Measurements from ENCODE around the gene ABCD4. TPM values are rescaled to one million over a fixed set of nuclear protein-coding genes. Genes with fewer than 3 reads are reported as not detected.

ABCD4 gene
- polyA plus RNA-seq, 1 of the 3 experiments (the other 2 are of a cell fraction): 37.0 TPM

- no peaks in the 10 kb centered on the region for H3K36me3 ChIP-seq (replicated peaks in 1 of 2; ENCODE audit: control insufficient read depth in 1 of 2, insufficient read depth in 2 of 2, low read length in 1 of 2)
- POLR2A ChIA-PET: no interaction called here
- no peaks in the 10 kb centered on the region for H3F3A ChIP-seq (replicated peaks; ENCODE audit: insufficient read depth)
- H2AFZ ChIP-seq (ENCODE audit: low read depth): no peak overlapping the region
- peak; percentile 73 for DNase-seq
- H3K9me3 ChIP-seq: no peaks in the 10 kb centered on the region
- no peaks in the 10 kb centered on the region for H4K20me1 ChIP-seq (ENCODE audit: insufficient read depth)
- no peaks in the 10 kb centered on the region for H3K4me1 ChIP-seq (ENCODE audit: control insufficient read depth in 1 of 2, insufficient read depth in 2 of 2, low read depth in 1 of 2, low read length in 1 of 2)
- TF ChIP-seq SIN3A (IDR thresholded peaks at IDR 0.05; ENCODE audit: borderline replicate concordance, low read depth, low read length): no peak
- no peak for TF ChIP-seq IRF3 (IDR thresholded peaks at IDR 0.05; ENCODE audit: low read depth, low read length)
- TF ChIP-seq RCOR1 (IDR thresholded peaks at IDR 0.05; ENCODE audit: low read length): no peak
- no peak for TF ChIP-seq RFX5 (IDR thresholded peaks at IDR 0.05; ENCODE audit: low read length)
- TF ChIP-seq FOXJ3 (CRISPR knock-in tag; IDR thresholded peaks at IDR 0.05): no peak
- no peak for TF ChIP-seq MEF2A (IDR thresholded peaks at IDR 0.05; ENCODE audit: borderline replicate concordance, low read depth)
- no peak for TF ChIP-seq ELF1 (IDR thresholded peaks at IDR 0.05)
- no peak for TF ChIP-seq ZBTB33 (IDR thresholded peaks at IDR 0.05; ENCODE audit: borderline replicate concordance, low read depth)
- no peak for TF ChIP-seq PBX3 (IDR thresholded peaks at IDR 0.05)
- no peak for TF ChIP-seq NRF1 (IDR thresholded peaks at IDR 0.05; ENCODE audit: low read depth, low read length)
- TF ChIP-seq RAD21 (IDR thresholded peaks at IDR 0.05; ENCODE audit: low read length): peak; percentile 69
- no peak for TF ChIP-seq FOXM1 (IDR thresholded peaks at IDR 0.05; ENCODE audit: low read depth)
- no peak for TF ChIP-seq CHD2 (IDR thresholded peaks at IDR 0.05; ENCODE audit: low read length, partially characterized antibody)
- TF ChIP-seq CTCF (IDR thresholded peaks at IDR 0.05): peak; percentile 72
- 0 out of 2 replicates have a peak, but pooled peaks have one; percentile 25 for TF ChIP-seq SMC3 (IDR thresholded peaks at IDR 0.05; ENCODE audit: low read depth, low read length)
- no peak for TF ChIP-seq TAF1 (IDR thresholded peaks at IDR 0.05; ENCODE audit: borderline replicate concordance, low read depth, low read length)
- TF ChIP-seq MXI1 (IDR thresholded peaks at IDR 0.05; ENCODE audit: low read depth, low read length): no peak
- no peak for TF ChIP-seq REST (IDR thresholded peaks at IDR 0.05; ENCODE audit: low read depth, low read length)
- no peaks in the 10 kb centered on the region for H3K27me3 ChIP-seq (ENCODE audit: insufficient read depth)
- H3K4me3 ChIP-seq (ENCODE audit: low read depth in 2 of 2, low read length in 1 of 2): no peak overlapping the region
- CTCF ChIA-PET: interaction anchor here (0.7 to 3.7 kb wide), 12 partner anchors 10 to 161 kb away, joined by 3 to 37 read pairs (median 5); no protein-coding TSS in a partner anchor
- H3K79me2 ChIP-seq (ENCODE audit: insufficient read depth): no peaks in the 10 kb centered on the region
- no peaks in the 10 kb centered on the region for H3K9me2 ChIP-seq
- H3K4me2 ChIP-seq: no peak overlapping the region
- H3K27ac ChIP-seq (ENCODE audit: low read depth in 2 of 2, low read length in 1 of 2): no peak overlapping the region
- H3K9ac ChIP-seq: no peak overlapping the region
- WGBS (ENCODE audit: low lambda C conversion rate): 41% methylated on average over 3 of the region's 3 CpGs
Measured at GRCh38 chr14:74324931-74325361, 22.2 kb upstream of the ABCD4 start.

Measured in SK-N-SH (cell line).